DOHH2 (cell line): ENCODE results near the gene ASPN.

Experiments used
- H3F3A ChIP-seq: fragments of 200-600 bp; sonication (generic), shearing (Covaris generic); 2 replicates; pipeline ENCODE4 v1.6.0; 2016; ENCODE audit warnings: antibody characterized with exemption, mild to moderate bottlenecking; ENCODE audit not compliant: control insufficient read depth, insufficient read depth
- H3K27ac ChIP-seq: fragments of 200-600 bp; sonication (generic); 2 replicates; pipeline ENCODE4 v1.5.1; 2014; ENCODE audit warnings: low read depth, mild to moderate bottlenecking, low read length, moderate library complexity
- H3K27me3 ChIP-seq: fragments of 200-600 bp; sonication (generic); 2 replicates; pipeline ENCODE4 v1.6.1; 2014; ENCODE audit warnings: mild to moderate bottlenecking, low read length, mixed read lengths; ENCODE audit not compliant: control insufficient read depth
- H3K36me3 ChIP-seq: fragments of 200-600 bp; sonication (generic); 2 replicates; pipeline ENCODE4 v1.6.1; 2014; ENCODE audit warnings: mild to moderate bottlenecking, low read length, moderate library complexity, mixed read lengths; ENCODE audit not compliant: control insufficient read depth
- H3K4me1 ChIP-seq: fragments of 200-600 bp; sonication (generic); 2 replicates; pipeline ENCODE4 v1.6.1; 2014; ENCODE audit warnings: mild to moderate bottlenecking, low read length, mixed read lengths; ENCODE audit not compliant: control insufficient read depth
- H3K4me2 ChIP-seq: fragments of 200-600 bp; sonication (generic); 2 replicates; pipeline ENCODE4 v1.6.0; 2014; ENCODE audit warnings: mild to moderate bottlenecking, low read length, moderate library complexity
- H3K4me3 ChIP-seq: fragments of 200-600 bp; sonication (generic); 2 replicates; pipeline ENCODE4 v1.5.1; 2014; ENCODE audit warnings: mild to moderate bottlenecking, low read length, mixed read lengths
- H3K79me2 ChIP-seq: fragments of 200-600 bp; sonication (generic); 2 replicates; pipeline ENCODE4 v1.6.1; 2014; ENCODE audit warnings: mild to moderate bottlenecking, low read length, mixed read lengths; ENCODE audit not compliant: control insufficient read depth
- H3K9me2 ChIP-seq: fragments of 200-600 bp; sonication (generic); replicated peaks from 2 replicates; pipeline ENCODE4 v1.6.1; 2014; ENCODE audit warnings: mild to moderate bottlenecking, low read length, mixed read lengths; ENCODE audit not compliant: control insufficient read depth
- H3K9me3 ChIP-seq: fragments of 200-600 bp; sonication (generic); 2 replicates; pipeline ENCODE4 v1.6.1; 2014; ENCODE audit warnings: antibody characterized with exemption, low read length, mixed read lengths; ENCODE audit not compliant: control insufficient read depth, insufficient read depth
- H4K20me1 ChIP-seq: fragments of 200-600 bp; sonication (generic); 2 replicates; pipeline ENCODE4 v1.6.0; 2014; ENCODE audit warnings: low read depth, mild to moderate bottlenecking, antibody characterized with exemption, low read length, moderate library complexity; ENCODE audit not compliant: control insufficient read depth, insufficient read depth
- EZH2phosphoT487 ChIP-seq: fragments of 200-600 bp; sonication (generic); IDR thresholded peaks from 2 replicates; pipeline ENCODE4 v1.6.1; 2017; ENCODE audit warnings: borderline replicate concordance, mild to moderate bottlenecking, antibody characterized with exemption, low read length, moderate library complexity, mixed read lengths
- TF ChIP-seq, protein P1 (sequence below): fragments of 200-600 bp; sonication (generic); IDR thresholded peaks from one replicate; pipeline ENCODE4 v1.5.1; 2014; ENCODE audit warnings: antibody characterized with exemption, mild to moderate bottlenecking, low read depth, low read length; ENCODE audit not compliant: poor library complexity, severe bottlenecking

The ASPN gene

GRCh38 chr9:92508018-92508820, 25.9 kb upstream of the ASPN start:
- Histone ChIP-seq H3K36me3 (no peaks in the 10 kb centered on the region), H3K9me3 (no peaks in the 10 kb centered on the region), H3K4me2 (no peak overlapping the region), H3K9me2 (no peaks in the 10 kb centered on the region), H3K4me1 (no peaks in the 10 kb centered on the region), H3K27ac (no peak overlapping the region), H3K79me2 (no peaks in the 10 kb centered on the region), H4K20me1 (no peaks in the 10 kb centered on the region), H3K27me3 (no peaks in the 10 kb centered on the region), H3K4me3 (no peak overlapping the region), H3F3A (no peaks in the 10 kb centered on the region)
- TF ChIP-seq EZH2phosphoT487: no peak
- TF ChIP-seq, protein P1, sequence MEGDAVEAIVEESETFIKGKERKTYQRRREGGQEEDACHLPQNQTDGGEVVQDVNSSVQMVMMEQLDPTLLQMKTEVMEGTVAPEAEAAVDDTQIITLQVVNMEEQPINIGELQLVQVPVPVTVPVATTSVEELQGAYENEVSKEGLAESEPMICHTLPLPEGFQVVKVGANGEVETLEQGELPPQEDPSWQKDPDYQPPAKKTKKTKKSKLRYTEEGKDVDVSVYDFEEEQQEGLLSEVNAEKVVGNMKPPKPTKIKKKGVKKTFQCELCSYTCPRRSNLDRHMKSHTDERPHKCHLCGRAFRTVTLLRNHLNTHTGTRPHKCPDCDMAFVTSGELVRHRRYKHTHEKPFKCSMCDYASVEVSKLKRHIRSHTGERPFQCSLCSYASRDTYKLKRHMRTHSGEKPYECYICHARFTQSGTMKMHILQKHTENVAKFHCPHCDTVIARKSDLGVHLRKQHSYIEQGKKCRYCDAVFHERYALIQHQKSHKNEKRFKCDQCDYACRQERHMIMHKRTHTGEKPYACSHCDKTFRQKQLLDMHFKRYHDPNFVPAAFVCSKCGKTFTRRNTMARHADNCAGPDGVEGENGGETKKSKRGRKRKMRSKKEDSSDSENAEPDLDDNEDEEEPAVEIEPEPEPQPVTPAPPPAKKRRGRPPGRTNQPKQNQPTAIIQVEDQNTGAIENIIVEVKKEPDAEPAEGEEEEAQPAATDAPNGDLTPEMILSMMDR: no peak

- Histone ChIP-seq H3K27me3 (no peaks in the 10 kb centered on the region), H3K9me2 (no peaks in the 10 kb centered on the region), H4K20me1 (no peaks in the 10 kb centered on the region), H3K4me3 (no peak overlapping the region), H3K27ac (no peak overlapping the region), H3K36me3 (no peaks in the 10 kb centered on the region), H3K4me1 (no peaks in the 10 kb centered on the region), H3K9me3 (no peaks in the 10 kb centered on the region), H3K79me2 (no peaks in the 10 kb centered on the region), H3F3A (no peaks in the 10 kb centered on the region), H3K4me2 (no peak overlapping the region)
- TF ChIP-seq EZH2phosphoT487: no peak
- TF ChIP-seq, protein P1: no peak
Observed at GRCh38 chr9:92507496-92507895, 25.2 kb upstream of the ASPN start.

- Histone ChIP-seq H3K27me3 (no peaks in the 10 kb centered on the region), H3K4me1 (no peaks in the 10 kb centered on the region), H3K4me2 (no peak overlapping the region), H3K4me3 (no peak overlapping the region), H3K27ac (no peak overlapping the region), H4K20me1 (no peaks in the 10 kb centered on the region), H3K9me2 (no peaks in the 10 kb centered on the region), H3K79me2 (no peaks in the 10 kb centered on the region), H3F3A (no peaks in the 10 kb centered on the region), H3K9me3 (no peaks in the 10 kb centered on the region), H3K36me3 (no peaks in the 10 kb centered on the region)
- no peak for TF ChIP-seq EZH2phosphoT487
- TF ChIP-seq, protein P1: no peak
Observed at GRCh38 chr9:92507005-92507404, 24.7 kb upstream of the ASPN start.
